SH-SY5Y (cell line): ENCODE measurements around the gene CDK14.

Source experiments
- GATA2 ChIP-seq: IDR thresholded peaks from 2 replicates; pipeline ENCODE4 v1.6.1; 2011; ENCODE audit warnings: mild to moderate bottlenecking, low read depth, low read length
- GATA3 ChIP-seq: IDR thresholded peaks from 2 replicates; pipeline ENCODE4 v1.6.1; 2011; ENCODE audit warnings: low read depth, mild to moderate bottlenecking, low read length, moderate library complexity

GRCh38 chr7:91088156-91088555, 492.0 kb downstream of the CDK14 start:
- TF ChIP-seq GATA2 (no peak), GATA3 (no peak)
